Tibial artery (tissue), 4 donors: Measurements from ENCODE around the gene DDX59.
A peak's percentile ranks its signal among the peaks of the same experiment; 100 is the strongest.

Experiments
- DNase-seq, 2 donors: peaks; one replicate each; pipeline ENCODE4 v3.0.0-alpha.2; 2019
- H3K27ac ChIP-seq, 2 donors: fragments of 200-600 bp; sonication (generic) in 1 of 2; 1 replicate in 1 of 2; 2 replicates in 1 of 2; pipeline ENCODE4 v1.5.1; 2018 to 2019; ENCODE audit warnings: mild to moderate bottlenecking in 1 of 2
- H3K27me3 ChIP-seq, 2 donors: fragments of 200-600 bp; sonication (generic) in 1 of 2; one replicate each; pipeline versions ENCODE4 v1.5.1 to v1.6.0; 2016 to 2019
- H3K36me3 ChIP-seq, 3 donors: fragments of 200-600 bp; sonication (generic) in 2 of 3; one replicate each; pipeline ENCODE4 v1.5.1; 2016 to 2019; ENCODE audit warnings: mild to moderate bottlenecking in 2 of 3
- H3K4me1 ChIP-seq, 4 donors: fragments of 200-600 bp; sonication (generic) in 2 of 4; 1 replicate in 3 of 4; 2 replicates in 1 of 4; pipeline ENCODE4 v1.5.1; 2016 to 2019
- H3K4me3 ChIP-seq, 2 donors: fragments of 200-600 bp; sonication (generic) in 1 of 2; 1 replicate in 1 of 2; 2 replicates in 1 of 2; pipeline ENCODE4 v1.5.1; 2018 to 2019; ENCODE audit warnings: mild to moderate bottlenecking in 2 of 2
- H3K9me3 ChIP-seq, 3 donors: fragments of 200-600 bp; sonication (generic) in 1 of 3; one replicate each; pipeline ENCODE4 v1.5.1; 2016 to 2019
- intact Hi-C: fragments of 100-400 bp; cut with DNase I; formaldehyde crosslinking; loops from one replicate; pipeline ENCODE4 v1.15.0; 2023; ENCODE audit warnings: low total_unique reads
- TF ChIP-seq, protein P1 (sequence below), 2 experiments: fragments of 200-600 bp in 1 of 2; fragments of 450-650 bp in 1 of 2; IDR thresholded peaks; one replicate each; pipeline ENCODE4 v1.5.1; 2017 to 2019; ENCODE audit warnings: antibody characterized with exemption in 2 of 2, mild to moderate bottlenecking in 1 of 2, moderate library complexity in 1 of 2

DDX59 gene

DNA sequence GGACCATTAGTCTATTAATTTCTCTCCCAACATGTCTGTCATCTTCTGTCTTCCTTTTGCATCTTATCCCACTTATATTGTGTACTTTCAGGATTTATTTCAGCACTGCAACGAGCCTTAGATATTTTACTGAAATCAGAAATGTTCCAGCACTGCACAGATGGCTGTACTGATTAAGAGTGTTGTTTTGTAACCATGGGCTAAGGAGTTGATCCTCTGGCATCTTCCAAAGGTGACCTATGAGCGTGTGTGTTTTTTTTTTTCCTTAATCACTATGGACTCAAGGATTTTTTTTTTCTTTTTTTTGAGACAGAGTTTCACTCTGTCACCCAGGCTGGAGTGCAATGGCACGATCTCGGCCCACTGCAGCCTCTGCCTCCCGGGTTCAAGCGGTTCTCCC is 7.1 kb upstream of the DDX59 start:
- Histone ChIP-seq H3K27me3 (no peaks in the 10 kb centered on the region), H3K4me1 (no peaks in the 10 kb centered on the region), H3K36me3 (no peaks in the 10 kb centered on the region), H3K9me3 (no peaks in the 10 kb centered on the region), H3K27ac (no peak overlapping the region), H3K4me3 (no peak overlapping the region)
- no peak for DNase-seq
- TF ChIP-seq, protein P1, sequence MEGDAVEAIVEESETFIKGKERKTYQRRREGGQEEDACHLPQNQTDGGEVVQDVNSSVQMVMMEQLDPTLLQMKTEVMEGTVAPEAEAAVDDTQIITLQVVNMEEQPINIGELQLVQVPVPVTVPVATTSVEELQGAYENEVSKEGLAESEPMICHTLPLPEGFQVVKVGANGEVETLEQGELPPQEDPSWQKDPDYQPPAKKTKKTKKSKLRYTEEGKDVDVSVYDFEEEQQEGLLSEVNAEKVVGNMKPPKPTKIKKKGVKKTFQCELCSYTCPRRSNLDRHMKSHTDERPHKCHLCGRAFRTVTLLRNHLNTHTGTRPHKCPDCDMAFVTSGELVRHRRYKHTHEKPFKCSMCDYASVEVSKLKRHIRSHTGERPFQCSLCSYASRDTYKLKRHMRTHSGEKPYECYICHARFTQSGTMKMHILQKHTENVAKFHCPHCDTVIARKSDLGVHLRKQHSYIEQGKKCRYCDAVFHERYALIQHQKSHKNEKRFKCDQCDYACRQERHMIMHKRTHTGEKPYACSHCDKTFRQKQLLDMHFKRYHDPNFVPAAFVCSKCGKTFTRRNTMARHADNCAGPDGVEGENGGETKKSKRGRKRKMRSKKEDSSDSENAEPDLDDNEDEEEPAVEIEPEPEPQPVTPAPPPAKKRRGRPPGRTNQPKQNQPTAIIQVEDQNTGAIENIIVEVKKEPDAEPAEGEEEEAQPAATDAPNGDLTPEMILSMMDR (IDR thresholded peaks at IDR 0.05), result no peak
- intact Hi-C loops, result no loop called here

- H3K4me3 ChIP-seq, result no peak overlapping the region
- intact Hi-C loops, result no loop called here
- TF ChIP-seq, protein P1 (IDR thresholded peaks at IDR 0.05), result no peak
- H3K9me3 ChIP-seq, result no peaks in the 10 kb centered on the region
- no peak for DNase-seq
- H3K36me3 ChIP-seq, result no peaks in the 10 kb centered on the region
- H3K27ac ChIP-seq, result no peak overlapping the region
- H3K4me1 ChIP-seq, result peaks cover 0 to 10% (median 2%) of the 10 kb centered on the region in 4 donors
- no peaks in the 10 kb centered on the region for H3K27me3 ChIP-seq
Observed at GRCh38 chr1:200675588-200675852, 5.8 kb upstream of the DDX59 start.

DNA sequence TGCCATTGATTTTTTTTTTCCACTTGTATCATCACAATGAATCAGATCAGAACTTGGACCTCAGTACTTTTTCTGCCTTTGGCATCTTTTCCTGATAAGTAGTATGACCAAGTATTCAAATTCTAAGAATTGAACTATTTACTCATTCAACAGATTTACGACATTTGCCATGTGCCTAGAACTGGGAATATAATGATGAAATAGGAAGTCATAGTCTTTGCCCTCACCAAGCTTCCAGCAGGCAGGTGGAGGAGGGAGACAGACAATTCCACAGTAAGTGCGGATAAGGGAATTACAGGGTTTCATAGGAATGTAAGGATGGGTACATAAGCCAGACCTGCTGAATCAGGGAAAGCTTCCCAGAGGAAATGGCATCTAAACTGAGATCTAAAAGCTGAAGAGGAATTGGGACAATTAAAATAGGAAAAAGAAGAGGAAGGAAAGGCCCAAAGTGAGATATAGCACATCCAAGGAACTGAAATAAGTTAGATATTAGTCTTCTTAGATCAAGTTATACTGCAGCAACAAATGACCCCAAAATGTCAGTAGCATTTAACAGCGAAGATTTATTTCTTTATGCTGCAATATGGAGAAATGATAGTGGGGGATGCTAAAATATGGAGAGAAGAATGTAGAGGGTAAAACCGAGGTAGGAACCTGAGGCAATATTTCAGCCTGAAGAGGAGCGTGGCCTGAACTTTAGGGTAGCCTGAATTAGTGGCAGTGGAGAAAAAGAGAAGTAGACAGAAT is 5.3 kb upstream of the DDX59 start:
- no peak overlapping the region for H3K4me3 ChIP-seq
- H3K27me3 ChIP-seq, result no peaks in the 10 kb centered on the region
- no peaks in the 10 kb centered on the region for H3K36me3 ChIP-seq
- peaks cover 0 to 10% (median 3%) of the 10 kb centered on the region in 4 donors for H3K4me1 ChIP-seq
- no peak overlapping the region for H3K27ac ChIP-seq
- no peak for DNase-seq
- H3K9me3 ChIP-seq, result no peaks in the 10 kb centered on the region
- TF ChIP-seq, protein P1 (IDR thresholded peaks at IDR 0.05), result no peak
- intact Hi-C loops, result no loop called here

DNA sequence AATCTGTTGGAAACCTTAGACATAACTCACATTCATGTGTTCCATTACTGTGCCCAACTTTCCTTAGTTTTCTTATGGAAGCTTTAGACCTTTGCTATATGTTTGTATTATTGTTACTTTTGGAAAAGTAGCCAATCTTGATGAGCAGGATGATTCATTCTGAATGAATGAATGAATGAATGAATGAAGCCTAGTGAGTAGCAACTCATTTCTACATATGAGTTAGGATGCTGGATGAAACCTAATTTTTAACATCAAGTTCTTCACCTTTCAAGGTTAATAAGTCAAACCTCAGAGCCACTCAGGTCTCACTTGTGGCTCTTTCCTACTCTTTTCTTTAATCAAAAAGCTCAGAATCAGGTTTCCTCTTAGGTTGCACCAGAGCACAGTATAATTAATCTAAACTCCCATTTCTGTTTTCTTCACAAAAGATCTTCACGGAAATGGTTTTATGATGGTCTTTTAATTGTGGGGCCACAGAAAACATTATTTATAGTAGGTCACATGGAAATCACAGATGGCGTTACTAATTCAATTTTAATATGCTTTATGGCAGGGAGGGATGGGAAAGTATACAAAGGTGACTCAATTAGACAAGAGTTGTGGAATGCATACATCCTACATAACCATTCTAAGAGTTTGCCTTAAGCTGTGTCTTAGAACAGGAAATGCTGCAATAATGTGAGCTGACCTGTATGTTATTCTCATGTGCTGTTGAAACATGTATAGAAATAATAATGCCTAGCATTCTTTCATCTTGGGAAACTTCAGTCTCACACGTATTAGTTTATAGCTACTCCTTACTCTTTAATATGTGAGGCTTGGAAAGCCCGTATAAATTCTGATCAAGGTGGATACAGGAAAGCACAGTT is 4.5 kb upstream of the DDX59 start:
- no peak for DNase-seq
- H3K27ac ChIP-seq, result no peak overlapping the region
- TF ChIP-seq, protein P1 (IDR thresholded peaks at IDR 0.05), result no peak
- intact Hi-C loops, result no loop called here
- no peaks in the 10 kb centered on the region for H3K36me3 ChIP-seq
- H3K9me3 ChIP-seq, result no peaks in the 10 kb centered on the region
- H3K4me1 ChIP-seq, result peaks cover 0 to 10% (median 3%) of the 10 kb centered on the region in 4 donors
- no peak overlapping the region for H3K4me3 ChIP-seq
- H3K27me3 ChIP-seq, result no peaks in the 10 kb centered on the region

GRCh38 chr1:200671235-200671786 is 1.6 kb upstream of the DDX59 start:
- no peak for DNase-seq
- peaks cover 0 to 27% (median 14%) of the 10 kb centered on the region in 4 donors for H3K4me1 ChIP-seq
- intact Hi-C loops, result loop anchor here (2.0 kb wide), 1 partner anchor 51 kb away; the partner anchor contains the start of gene KIF14
- H3K36me3 ChIP-seq, result no peaks in the 10 kb centered on the region
- no peaks in the 10 kb centered on the region for H3K9me3 ChIP-seq
- H3K27me3 ChIP-seq, result no peaks in the 10 kb centered on the region
- TF ChIP-seq, protein P1 (IDR thresholded peaks at IDR 0.05), result no peak
- H3K27ac ChIP-seq, result peak overlapping the region; percentile 94 to 100
- no peak overlapping the region for H3K4me3 ChIP-seq
